HFF-Myc (cell line): ENCODE results near the gene KRTAP29-1.

ENCODE experiments used
- DNase-seq: peaks from one replicate; pipeline ENCODE4 v3.0.0-alpha.2; 2011; ENCODE audit warnings: low read depth; ENCODE audit errors: extremely low read depth
- H3K4me3 ChIP-seq: replicated peaks from 2 replicates; pipeline ENCODE4 v1.5.1; 2011; ENCODE audit warnings: low read depth, mild to moderate bottlenecking, control low read depth, low read length
- TF ChIP-seq, protein P1 (sequence below): IDR thresholded peaks from 2 replicates; pipeline ENCODE4 v1.5.1; 2012; ENCODE audit warnings: mild to moderate bottlenecking, low read depth, low read length, control low read depth; ENCODE audit errors: missing control alignments

Gene KRTAP29-1

DNA sequence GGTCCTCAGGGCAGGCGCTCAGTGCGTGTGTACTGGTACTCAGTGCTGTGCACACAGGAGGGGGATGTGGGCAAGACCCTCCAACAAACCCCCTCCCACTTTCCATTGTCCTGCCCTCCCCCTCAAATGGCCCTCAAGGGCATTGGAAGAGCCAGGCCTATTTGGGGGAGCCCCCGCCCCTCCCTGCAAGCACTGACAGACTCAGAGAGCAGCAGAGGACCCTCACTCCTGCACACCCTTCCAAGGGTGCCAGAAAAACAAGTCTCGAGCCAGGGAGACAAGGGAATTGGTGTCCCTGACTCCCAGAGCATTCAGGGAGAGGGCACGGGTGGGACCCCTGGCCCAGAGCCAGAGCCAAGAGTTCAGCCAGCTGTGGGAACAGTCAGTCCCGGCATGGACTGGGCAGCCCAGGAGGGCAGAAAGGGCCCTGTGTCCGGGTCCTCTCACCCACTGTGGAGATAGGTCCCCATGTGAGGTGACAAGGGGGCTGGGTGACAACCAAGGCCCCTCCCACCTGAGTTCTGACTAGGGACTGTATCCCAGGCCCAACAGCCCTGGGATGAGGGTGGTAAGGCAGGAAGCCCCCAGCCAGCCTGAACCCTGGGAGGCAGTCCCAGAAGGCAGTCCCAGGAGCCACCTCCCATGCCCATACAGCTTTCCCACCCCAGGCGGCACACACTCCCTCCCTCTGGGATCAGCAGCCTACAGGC, 24.9 kb upstream of the KRTAP29-1 start:
- no peak for DNase-seq
- no peak overlapping the region for H3K4me3 ChIP-seq
- TF ChIP-seq, protein P1, sequence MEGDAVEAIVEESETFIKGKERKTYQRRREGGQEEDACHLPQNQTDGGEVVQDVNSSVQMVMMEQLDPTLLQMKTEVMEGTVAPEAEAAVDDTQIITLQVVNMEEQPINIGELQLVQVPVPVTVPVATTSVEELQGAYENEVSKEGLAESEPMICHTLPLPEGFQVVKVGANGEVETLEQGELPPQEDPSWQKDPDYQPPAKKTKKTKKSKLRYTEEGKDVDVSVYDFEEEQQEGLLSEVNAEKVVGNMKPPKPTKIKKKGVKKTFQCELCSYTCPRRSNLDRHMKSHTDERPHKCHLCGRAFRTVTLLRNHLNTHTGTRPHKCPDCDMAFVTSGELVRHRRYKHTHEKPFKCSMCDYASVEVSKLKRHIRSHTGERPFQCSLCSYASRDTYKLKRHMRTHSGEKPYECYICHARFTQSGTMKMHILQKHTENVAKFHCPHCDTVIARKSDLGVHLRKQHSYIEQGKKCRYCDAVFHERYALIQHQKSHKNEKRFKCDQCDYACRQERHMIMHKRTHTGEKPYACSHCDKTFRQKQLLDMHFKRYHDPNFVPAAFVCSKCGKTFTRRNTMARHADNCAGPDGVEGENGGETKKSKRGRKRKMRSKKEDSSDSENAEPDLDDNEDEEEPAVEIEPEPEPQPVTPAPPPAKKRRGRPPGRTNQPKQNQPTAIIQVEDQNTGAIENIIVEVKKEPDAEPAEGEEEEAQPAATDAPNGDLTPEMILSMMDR: no peak

- H3K4me3 ChIP-seq: no peak overlapping the region
- TF ChIP-seq, protein P1: no peak
- DNase-seq: no peak
These were observed 23.8 kb upstream of the KRTAP29-1 start for GRCh38 chr17:41326173-41327145.

GRCh38 chr17:41325611-41326010, 23.0 kb upstream of the KRTAP29-1 start:
- TF ChIP-seq, protein P1: no peak
- no peak for DNase-seq
- no peak overlapping the region for H3K4me3 ChIP-seq

DNA sequence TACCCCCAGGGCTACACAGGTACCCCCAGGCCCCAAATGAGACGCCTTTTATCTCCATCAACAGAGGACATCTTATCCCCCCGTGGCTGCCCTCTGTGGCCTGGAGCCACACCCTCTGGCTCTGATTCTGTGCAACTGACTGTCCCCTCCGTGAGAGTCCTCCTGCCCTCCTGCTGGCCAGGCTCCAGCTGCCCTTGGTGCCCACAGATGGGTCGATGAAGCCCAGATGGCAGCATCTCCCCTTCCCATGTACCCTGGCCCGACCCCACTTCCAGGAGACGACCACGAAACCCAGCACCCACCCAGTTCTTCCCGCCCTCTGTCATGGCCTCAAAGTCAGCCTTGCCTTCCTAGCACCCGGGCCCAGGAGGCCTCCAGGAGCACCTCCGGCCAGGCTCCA, 22.5 kb upstream of the KRTAP29-1 start:
- no peak for DNase-seq
- TF ChIP-seq, protein P1: no peak

DNA sequence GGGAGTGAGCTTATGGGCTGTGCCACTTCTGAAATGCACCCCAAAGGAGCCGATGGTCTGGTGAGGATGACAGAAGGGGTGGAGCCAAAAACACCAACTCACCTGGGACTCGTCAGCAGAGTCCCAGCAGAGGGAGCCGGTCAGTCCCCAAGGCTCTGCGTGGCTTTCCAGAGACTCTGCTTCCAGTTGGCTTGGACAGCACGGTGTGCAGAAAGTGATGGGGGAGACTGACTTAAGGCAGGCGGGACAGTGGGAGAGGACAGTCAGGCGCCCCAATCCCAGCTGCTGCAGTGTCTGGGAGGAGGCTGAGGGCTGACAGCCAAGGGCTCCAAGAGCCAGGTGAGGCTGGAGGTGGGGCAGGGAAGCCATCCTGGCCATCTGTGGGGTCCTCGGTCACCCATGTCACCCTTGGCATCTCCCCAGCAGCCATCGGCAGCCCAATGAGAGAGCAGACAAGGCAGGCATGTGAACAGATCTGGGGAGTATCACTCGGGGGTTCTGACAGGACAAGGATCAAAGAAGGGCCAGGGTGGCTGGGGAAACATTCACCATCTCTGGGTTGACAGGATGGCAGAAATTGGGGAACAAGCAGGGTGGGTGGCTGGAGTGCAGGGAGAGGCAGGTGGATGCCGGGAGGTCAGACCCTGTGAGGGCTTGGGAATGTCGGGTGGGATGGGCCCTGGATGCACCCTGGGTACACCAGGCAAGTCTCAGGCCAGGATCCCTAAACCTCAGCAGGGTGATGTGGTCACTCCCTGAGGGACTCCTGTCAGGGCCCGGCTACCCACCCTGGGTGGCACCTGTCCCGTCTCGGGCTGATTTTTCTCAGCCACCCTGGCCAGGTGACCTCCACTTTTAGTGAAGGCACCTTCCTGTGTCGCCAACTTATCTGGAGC, 21.8 kb upstream of the KRTAP29-1 start:
- no peak overlapping the region for H3K4me3 ChIP-seq
- TF ChIP-seq, protein P1: peak; percentile 28
- DNase-seq: no peak

More for the DNA sequence above, 22.5 kb upstream of the KRTAP29-1 start:
- no peak overlapping the region for H3K4me3 ChIP-seq
